ENCODE data around the gene MRPL53. TPM values are rescaled to one million over a fixed set of nuclear protein-coding genes. Genes with fewer than 3 reads are reported as not detected.

MRPL53 gene
- total RNA-seq, 1 experiment from 2014 or later: 102 TPM

DNA sequence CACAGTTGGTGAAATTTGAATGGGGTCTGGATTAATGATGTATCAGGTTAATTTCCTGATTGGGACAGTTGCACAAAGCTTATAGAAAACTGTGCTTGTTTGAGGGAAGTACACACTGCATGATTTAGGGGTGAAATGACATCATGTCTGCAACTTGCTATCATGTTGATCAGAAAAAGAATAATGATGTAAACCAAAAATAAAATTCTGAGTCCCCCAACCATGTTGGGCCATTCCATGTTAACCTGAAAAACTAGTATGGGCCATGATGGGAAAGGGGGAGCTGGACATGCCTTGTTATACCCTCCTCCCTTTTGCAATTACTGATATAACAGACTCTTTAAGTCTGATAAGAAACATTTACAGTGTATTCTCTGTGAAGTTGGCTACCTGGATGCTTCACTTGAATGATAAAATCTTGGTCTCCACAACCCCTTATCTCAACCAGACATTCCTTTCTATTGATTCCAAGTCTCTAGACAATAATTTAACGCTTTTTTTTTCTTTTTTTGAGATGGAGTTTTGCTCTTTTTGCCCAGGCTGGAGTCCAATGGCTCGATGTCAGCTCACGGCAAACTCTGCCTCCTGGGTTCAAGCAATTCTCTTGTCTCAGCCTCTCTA lies 21.8 kb downstream of the MRPL53 start:
- DNase-seq: peak in 1 of 2 experiments; percentile 29
- Mint-ChIP-seq H3K36me3 (ENCODE audit: insufficient read depth, unreplicated experiment) (peaks cover 12% of the 10 kb centered on the region), H3K9me3 (ENCODE audit: unreplicated experiment) (no peaks in the 10 kb centered on the region), H3K27ac (ENCODE audit: unreplicated experiment) (peak overlapping the region; percentile 27), H3K4me1 (ENCODE audit: low read depth, unreplicated experiment) (peaks cover 51% of the 10 kb centered on the region), H3K4me3 (ENCODE audit: unreplicated experiment) (peak overlapping the region; percentile 28), H3K27me3 (ENCODE audit: insufficient read depth, unreplicated experiment) (no peaks in the 10 kb centered on the region)
- H3K36me3 ChIP-seq (ENCODE audit: control insufficient read depth, insufficient read depth, low read length): no peaks in the 10 kb centered on the region
- TF ChIP-seq, protein P1, sequence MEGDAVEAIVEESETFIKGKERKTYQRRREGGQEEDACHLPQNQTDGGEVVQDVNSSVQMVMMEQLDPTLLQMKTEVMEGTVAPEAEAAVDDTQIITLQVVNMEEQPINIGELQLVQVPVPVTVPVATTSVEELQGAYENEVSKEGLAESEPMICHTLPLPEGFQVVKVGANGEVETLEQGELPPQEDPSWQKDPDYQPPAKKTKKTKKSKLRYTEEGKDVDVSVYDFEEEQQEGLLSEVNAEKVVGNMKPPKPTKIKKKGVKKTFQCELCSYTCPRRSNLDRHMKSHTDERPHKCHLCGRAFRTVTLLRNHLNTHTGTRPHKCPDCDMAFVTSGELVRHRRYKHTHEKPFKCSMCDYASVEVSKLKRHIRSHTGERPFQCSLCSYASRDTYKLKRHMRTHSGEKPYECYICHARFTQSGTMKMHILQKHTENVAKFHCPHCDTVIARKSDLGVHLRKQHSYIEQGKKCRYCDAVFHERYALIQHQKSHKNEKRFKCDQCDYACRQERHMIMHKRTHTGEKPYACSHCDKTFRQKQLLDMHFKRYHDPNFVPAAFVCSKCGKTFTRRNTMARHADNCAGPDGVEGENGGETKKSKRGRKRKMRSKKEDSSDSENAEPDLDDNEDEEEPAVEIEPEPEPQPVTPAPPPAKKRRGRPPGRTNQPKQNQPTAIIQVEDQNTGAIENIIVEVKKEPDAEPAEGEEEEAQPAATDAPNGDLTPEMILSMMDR (IDR thresholded peaks at IDR 0.05; ENCODE audit: insufficient read depth in 1 of 2, low read depth in 1 of 2, low read length in 1 of 2, severe bottlenecking in 1 of 2, unreplicated experiment in 1 of 2): no peak
- peaks cover 37% of the 10 kb centered on the region for H3K4me1 ChIP-seq
- ChIA-PET CTCF (no interaction called here), POLR2A (interaction anchor here (1.0 kb wide), 1 partner anchor 10 kb away, joined by 3 read pairs; no protein-coding TSS in a partner anchor)
- BruUV-seq (replicated peaks): no TSS peak
- H3K9me3 ChIP-seq: no peaks in the 10 kb centered on the region
- H3K27me3 ChIP-seq (replicated peaks; ENCODE audit: control insufficient read depth, insufficient read depth, low read length): no peaks in the 10 kb centered on the region
- no peak overlapping the region for H3K4me3 ChIP-seq (ENCODE audit: low read depth, low read length)
- intact Hi-C loops (cut with micrococcal nuclease; ENCODE audit: unreplicated experiment): loop anchor here (5.0 kb wide), 1 partner anchor 198 kb away; no protein-coding TSS in a partner anchor

DNA sequence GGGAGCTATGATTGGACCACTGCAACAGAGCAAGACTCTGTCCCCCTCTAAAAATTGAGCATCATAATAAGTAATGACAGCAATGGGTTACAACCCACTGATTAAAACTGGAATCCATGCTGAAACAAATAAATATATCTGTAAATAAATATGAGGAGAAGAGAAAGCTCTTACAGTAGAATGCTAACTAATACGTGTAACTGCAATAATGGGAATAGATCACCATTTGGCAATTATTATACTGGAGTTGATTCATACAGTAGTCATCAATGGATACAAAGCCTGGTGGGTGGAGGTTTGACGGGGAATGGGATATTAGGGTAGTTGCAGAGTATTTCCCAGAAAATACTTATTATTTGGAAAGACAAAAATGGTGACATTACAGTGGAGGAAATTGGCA lies 23.7 kb downstream of the MRPL53 start:
- Mint-ChIP-seq H3K4me1 (ENCODE audit: low read depth, unreplicated experiment) (peaks cover 38% of the 10 kb centered on the region), H3K36me3 (ENCODE audit: insufficient read depth, unreplicated experiment) (peaks cover 7% of the 10 kb centered on the region), H3K27me3 (ENCODE audit: insufficient read depth, unreplicated experiment) (no peaks in the 10 kb centered on the region), H3K27ac (ENCODE audit: unreplicated experiment) (no peak overlapping the region), H3K9me3 (ENCODE audit: unreplicated experiment) (no peaks in the 10 kb centered on the region), H3K4me3 (ENCODE audit: unreplicated experiment) (no peak overlapping the region)
- intact Hi-C loops (cut with micrococcal nuclease; ENCODE audit: unreplicated experiment): no loop called here
- POLR2A ChIA-PET: no interaction called here
- CTCF ChIA-PET: no interaction called here
- no peak overlapping the region for H3K4me3 ChIP-seq (ENCODE audit: low read depth, low read length)
- H3K27me3 ChIP-seq (replicated peaks; ENCODE audit: control insufficient read depth, insufficient read depth, low read length): no peaks in the 10 kb centered on the region
- TF ChIP-seq, protein P1 (IDR thresholded peaks at IDR 0.05; ENCODE audit: insufficient read depth in 1 of 2, low read depth in 1 of 2, low read length in 1 of 2, severe bottlenecking in 1 of 2, unreplicated experiment in 1 of 2): no peak
- no peaks in the 10 kb centered on the region for H3K36me3 ChIP-seq (ENCODE audit: control insufficient read depth, insufficient read depth, low read length)
- BruUV-seq (replicated peaks): no TSS peak
- peaks cover 41% of the 10 kb centered on the region for H3K4me1 ChIP-seq
- no peak for DNase-seq
- no peaks in the 10 kb centered on the region for H3K9me3 ChIP-seq

DNA sequence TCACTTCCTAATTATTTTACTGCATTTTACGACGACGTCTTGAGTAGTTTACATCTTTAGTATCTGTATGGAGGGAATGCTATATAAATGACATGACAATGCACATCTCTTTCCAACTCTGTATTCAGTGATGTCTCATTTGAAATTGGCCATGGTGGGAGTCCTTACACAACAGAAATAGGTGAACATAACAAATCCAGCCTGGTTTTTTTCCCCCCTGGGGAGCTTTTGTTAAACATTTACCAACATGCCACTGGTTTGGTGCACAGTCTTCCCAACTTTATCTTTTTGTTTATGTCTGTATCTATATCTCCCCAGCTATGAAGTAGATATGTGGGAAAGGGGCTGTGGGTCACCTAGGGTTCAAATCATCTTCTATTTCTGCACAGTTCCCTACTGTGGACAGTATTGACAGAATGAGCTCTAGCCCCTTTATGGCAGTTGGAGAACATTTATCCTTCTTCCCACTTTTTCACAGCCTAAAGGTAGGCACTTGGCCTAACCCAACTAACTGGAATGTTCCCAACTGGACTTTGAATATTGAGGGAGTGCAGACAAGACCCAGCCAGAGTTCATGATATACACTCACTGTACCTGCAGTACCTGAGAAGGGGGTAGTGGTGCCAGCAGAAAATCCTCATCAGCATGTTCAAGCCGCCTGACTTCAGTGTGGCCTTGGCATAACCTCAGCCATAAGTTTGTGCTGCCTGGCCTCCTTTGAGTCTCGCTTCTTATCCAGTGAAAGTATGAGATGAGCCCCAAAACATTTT lies 25.1 kb downstream of the MRPL53 start:
- H3K4me1 ChIP-seq: peaks cover 43% of the 10 kb centered on the region

More for the DNA sequence above, 25.1 kb downstream of the MRPL53 start:
- H3K4me1 Mint-ChIP-seq (ENCODE audit: low read depth, unreplicated experiment): peaks cover 31% of the 10 kb centered on the region
- ChIA-PET CTCF (no interaction called here), POLR2A (no interaction called here)
- no peaks in the 10 kb centered on the region for H3K9me3 Mint-ChIP-seq (ENCODE audit: unreplicated experiment)
- TF ChIP-seq, protein P1 (IDR thresholded peaks at IDR 0.05; ENCODE audit: insufficient read depth in 1 of 2, low read depth in 1 of 2, low read length in 1 of 2, severe bottlenecking in 1 of 2, unreplicated experiment in 1 of 2): no peak
- no TSS peak for BruUV-seq (replicated peaks)
- peaks cover 9% of the 10 kb centered on the region for H3K36me3 Mint-ChIP-seq (ENCODE audit: insufficient read depth, unreplicated experiment)
- no peak overlapping the region for H3K27ac Mint-ChIP-seq (ENCODE audit: unreplicated experiment)
- Histone ChIP-seq H3K9me3 (no peaks in the 10 kb centered on the region), H3K4me3 (ENCODE audit: low read depth, low read length) (no peak overlapping the region), H3K36me3 (ENCODE audit: control insufficient read depth, insufficient read depth, low read length) (no peaks in the 10 kb centered on the region), H3K27me3 (replicated peaks; ENCODE audit: control insufficient read depth, insufficient read depth, low read length) (no peaks in the 10 kb centered on the region)
- intact Hi-C loops (cut with micrococcal nuclease; ENCODE audit: unreplicated experiment): no loop called here
- no peak for DNase-seq
- H3K4me3 Mint-ChIP-seq (ENCODE audit: unreplicated experiment): no peak overlapping the region
- no peaks in the 10 kb centered on the region for H3K27me3 Mint-ChIP-seq (ENCODE audit: insufficient read depth, unreplicated experiment)

All from Caco-2 (cell line).